Bone marrow (tissue), 2 donors: ENCODE measurements around the gene CFD.
A peak's percentile ranks its signal among the peaks of the same experiment; 100 is the strongest.
"Not testable (repeated sequence)": the region's sequence is repeated elsewhere in the genome, so short reads cannot be mapped to it uniquely, and the experiment has no call there.

ENCODE experiments used
- DNase-seq, 2 donors: peaks; one replicate each; lab custom pipeline; 2025; lab: John Stamatoyannopoulos, UW

The CFD gene

DNA sequence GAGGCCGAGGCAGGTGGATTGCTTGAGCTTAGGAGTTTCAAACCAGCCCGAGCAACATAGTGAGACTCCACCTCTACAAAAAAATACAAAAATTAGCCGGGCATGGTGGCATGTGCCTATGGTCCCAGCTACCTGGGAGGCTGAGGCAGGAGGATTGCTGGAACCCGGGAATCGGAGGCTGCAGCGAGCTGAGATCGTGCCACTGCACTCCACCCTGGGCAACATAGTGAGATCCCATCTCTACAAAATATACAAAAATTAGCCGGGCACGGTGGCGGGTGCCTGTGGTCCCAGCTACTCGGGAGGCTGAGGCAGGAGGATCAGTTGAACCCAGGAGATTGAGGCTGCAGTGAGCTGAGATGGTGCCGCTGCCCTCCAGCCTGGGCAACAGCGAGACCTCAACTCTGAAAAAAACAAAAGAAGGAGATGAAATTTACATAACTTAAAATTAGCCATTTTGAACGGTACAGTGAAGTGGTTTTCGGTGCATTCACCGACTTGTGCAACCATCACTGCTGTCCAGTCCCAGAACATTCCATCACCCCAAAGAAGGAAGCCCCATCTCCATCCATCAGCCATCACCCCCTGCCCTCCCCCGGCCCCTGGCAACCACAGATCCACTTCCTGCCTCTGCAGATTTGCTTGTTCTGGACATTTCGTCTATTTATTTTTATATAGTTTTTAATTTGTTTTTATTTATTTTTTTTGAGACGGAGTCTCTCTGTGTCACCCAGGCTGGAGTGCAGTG is 33.4 kb upstream of the CFD start:
- no peak for DNase-seq

DNA sequence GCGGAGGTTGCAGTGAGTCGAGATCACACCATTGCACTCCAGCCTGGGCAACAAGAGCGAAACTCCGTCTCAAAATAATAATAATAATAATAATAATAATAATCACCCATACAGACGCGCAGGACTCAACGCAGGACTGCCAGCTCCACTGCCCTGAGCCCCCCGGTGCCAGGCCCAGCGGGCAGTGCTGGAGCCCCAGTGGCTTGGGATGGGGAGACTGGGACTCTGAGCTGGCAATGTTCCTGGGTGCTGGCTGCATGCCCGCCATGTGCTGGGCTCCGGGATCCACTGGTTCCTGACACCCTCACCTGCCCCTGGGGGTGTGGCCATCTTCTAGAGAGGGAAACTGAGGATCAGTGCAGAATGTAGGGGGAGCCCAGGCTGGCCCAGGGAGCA is 32.2 kb upstream of the CFD start:
- no peak for DNase-seq

- peak in 1 of 2 donors; percentile 32 for DNase-seq
Measured at GRCh38 chr19:827710-828321, 31.6 kb upstream of the CFD start, which contains the start of gene AZU1. AZU1 (plus strand) TSS chr19:827837; CDS start chr19:827847, 10 bp downstream.

DNA sequence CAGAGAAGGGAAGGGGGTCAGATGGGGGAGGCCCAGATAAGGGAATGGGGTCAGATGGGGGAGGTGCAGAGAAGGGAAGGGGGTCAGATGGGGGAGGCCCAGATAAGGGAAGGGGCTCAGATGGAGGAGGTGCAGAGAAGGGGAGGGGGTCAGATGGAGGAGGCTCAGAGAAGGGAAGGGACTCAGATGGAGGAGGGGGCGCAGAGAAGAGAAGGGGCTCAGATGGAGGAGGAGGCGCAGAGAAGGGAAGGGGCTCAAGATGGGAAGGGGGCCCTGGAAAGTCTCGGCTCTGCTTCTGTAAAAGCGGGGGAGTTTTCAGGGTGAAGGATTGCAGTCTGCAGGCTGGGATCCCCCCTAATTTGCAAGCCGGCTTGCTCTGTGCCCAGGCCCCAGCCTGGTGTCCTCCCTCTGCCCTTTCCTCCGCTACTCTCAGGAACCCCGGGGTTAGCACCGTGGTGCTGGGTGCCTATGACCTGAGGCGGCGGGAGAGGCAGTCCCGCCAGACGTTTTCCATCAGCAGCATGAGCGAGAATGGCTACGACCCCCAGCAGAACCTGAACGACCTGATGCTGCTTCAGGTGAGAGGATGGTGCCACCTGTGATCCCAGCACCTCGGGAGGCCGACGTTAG is 30.2 kb upstream of the CFD start:
- DNase-seq: no peak

DNA sequence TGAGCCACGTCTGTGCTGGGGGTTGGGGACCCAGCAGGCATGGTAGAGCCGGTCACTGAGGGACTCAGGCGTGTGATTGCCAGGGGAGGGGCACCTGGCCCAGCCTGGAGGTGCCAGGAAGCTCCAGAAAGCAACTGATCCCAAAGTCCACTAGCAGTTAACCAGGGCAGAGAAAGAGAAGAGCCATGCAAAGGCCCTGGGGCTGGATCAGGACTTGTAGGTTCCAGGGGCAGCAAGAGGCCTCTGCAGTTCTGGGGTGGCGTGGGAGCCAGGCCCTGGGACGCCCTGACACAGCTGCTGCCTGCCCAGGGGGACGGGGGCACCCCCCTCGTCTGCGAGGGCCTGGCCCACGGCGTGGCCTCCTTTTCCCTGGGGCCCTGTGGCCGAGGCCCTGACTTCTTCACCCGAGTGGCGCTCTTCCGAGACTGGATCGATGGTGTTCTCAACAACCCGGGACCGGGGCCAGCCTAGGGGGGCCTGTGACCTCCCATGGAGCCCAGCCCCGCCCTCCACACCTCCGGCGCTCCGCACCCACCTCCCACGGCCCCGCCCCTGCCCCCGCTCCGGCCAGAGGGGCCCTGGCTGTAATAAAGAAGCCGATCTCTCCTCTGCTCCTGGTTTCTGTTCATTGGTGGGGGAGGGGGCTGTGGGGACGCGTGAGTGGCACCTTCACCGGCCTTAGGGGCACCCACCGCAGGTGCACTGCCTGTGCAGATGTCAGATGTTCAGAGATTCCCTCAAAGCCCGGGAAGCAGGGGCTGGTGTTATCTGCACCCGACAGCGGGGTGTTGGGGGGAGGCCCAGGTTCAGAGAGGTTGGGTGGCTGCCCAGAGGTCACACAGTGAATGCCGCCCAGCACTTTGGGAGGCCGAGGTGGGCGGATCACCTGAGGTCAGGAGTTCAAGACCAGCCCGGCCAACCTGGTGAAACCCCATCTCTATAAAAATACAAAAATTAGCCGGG is 27.8 kb upstream of the CFD start:
- DNase-seq: no peak

- DNase-seq: no peak
Measured at GRCh38 chr19:834216-834615, 25.2 kb upstream of the CFD start.

DNA sequence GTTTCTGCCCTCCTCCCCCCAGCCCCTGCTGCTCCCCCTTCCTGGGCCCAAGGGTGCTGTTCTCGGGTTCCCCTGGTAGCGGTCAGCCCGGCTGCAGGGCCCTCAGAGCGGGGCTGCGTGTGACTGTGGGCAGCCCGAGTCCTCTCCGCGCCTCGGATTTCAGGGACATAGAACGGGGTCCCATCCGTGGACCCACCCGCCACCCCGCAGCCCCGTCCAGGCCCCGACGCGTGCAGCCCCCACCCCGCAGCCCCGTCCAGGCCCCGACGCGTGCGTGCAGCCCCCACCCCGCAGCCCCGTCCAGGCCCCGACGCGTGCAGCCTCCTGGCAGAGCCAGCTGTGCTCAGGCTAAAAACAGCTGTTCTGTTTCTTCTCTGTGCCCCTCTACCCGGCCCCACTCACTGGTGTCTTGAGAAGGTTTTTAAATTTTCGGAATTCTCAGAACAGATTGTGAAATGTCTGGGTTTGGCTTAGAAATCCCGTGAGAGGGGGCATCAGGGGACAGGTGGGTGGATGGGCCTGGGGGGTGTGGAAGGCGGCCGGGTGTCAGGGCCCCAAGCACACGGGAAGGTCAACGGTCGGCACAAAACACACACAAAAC is 24.2 kb upstream of the CFD start:
- DNase-seq: no peak

GRCh38 chr19:840519-841206 is 18.8 kb upstream of the CFD start, which contains the start of gene PRTN3:
PRTN3 (plus strand) TSS chr19:840999; CDS start chr19:841009, 10 bp downstream.
- peak in 1 of 2 donors; percentile 15 for DNase-seq

- not testable (repeated sequence) for DNase-seq
Measured at GRCh38 chr19:842802-843179, 16.7 kb upstream of the CFD start.

GRCh38 chr19:843180-843835 is 16.2 kb upstream of the CFD start:
- no peak for DNase-seq

DNA sequence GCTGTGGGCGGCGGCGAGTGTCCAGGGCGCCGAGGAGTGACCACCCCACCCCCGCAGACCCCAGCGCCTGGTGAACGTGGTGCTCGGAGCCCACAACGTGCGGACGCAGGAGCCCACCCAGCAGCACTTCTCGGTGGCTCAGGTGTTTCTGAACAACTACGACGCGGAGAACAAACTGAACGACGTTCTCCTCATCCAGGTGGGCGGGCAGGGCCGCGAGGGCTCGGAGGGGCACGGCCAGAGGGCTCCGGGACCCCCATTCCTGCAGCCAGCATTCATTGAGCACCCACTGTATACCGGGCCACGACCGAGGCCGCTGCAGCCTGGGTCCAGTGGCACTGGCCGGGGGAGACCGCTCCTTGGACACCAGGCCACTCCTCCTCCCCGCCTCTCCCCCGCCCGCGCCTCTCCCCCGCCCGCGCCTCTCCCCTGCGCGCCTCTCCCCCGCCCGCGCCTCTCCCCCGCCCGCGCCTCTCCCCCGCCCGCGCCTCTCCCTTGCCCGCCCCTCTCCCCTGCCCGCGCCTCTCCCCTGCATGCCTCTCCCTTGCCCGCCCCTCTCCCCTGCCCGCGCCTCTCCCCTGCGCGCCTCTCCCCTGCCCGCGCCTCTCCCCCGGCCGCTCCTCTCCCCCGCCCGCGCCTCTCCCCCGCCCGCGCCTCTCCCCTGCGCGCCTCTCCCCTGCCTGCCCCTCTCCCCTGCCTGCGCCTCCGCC is 15.5 kb upstream of the CFD start:
- DNase-seq: no peak

- DNase-seq: no peak
Measured at GRCh38 chr19:844546-844971, 14.9 kb upstream of the CFD start.

GRCh38 chr19:845707-846521 is 13.6 kb upstream of the CFD start:
- no peak for DNase-seq

- DNase-seq: no peak
Measured at GRCh38 chr19:848386-848921, 11.0 kb upstream of the CFD start.

- DNase-seq: not testable (repeated sequence)
Measured at GRCh38 chr19:849195-849594, 10.3 kb upstream of the CFD start.

GRCh38 chr19:850221-850978 is 9.1 kb upstream of the CFD start:
- peak in 1 of 2 donors; percentile 33 for DNase-seq

DNA sequence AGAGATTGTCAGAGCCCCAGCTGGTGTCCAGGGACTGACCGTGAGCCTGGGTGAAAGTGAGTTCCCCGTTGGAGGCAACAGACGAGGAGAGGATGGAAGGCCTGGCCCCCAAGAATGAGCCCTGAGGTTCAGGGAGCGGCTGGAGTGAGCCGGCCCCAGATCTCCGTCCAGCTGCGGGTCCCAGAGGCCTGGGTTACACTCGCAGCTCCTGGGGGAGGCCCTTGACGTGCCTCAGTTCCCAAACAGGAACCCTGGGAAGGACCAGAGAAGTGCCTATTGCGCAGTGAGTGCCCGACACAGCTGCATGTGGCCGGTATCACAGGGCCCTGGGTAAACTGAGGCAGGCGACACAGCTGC is 8.5 kb upstream of the CFD start:
- DNase-seq: no peak
